K562 (cell line): ENCODE data around the gene ALOX12B. TPM values are rescaled to one million over a fixed set of nuclear protein-coding genes. Genes with fewer than 3 reads are reported as not detected.
"Not testable (repeated sequence)": the region's sequence is repeated elsewhere in the genome, so short reads cannot be mapped to it uniquely, and the experiment has no call there.

Experiments used
- ATAC-seq: fragments of 200-7000 bp; cut with Tn5 transposase; 3 replicates; pipeline ENCODE4 v1.9.1; 2020; ENCODE audit warnings: moderate library complexity
- BruUV-seq: library from RNA; stranded (reverse); fragments of 400-500 nt; replicated peaks from 2 replicates; lab custom pipeline; 2021; lab: Mats Ljungman, UMichigan
- CTCF ChIA-PET: fragments of 300-600 bp; formaldehyde crosslinking; extraction: SDS; loops from one replicate; lab custom pipeline; 2021; ENCODE audit warnings: low intra/inter-chr PET ratio; lab: Yijun Ruan, JAX
- POLR2A ChIA-PET: fragments of 300-600, 350-650 bp; sonication (Branson Sonifier 250); formaldehyde crosslinking; extraction: SDS; loops from one replicate; lab custom pipeline; 2021; ENCODE audit warnings: antibody characterized with exemption, inconsistent platforms; lab: Yijun Ruan, JAX
- DNase-seq, 4 experiments: peaks; one replicate each; pipeline versions ENCODE4 v3.0.0 to v3.0.0-alpha.2; 2011 to 2018; ENCODE audit warnings: low spot score in 3 of 4, mixed read lengths in 3 of 4; ENCODE audit errors: extremely low read depth in 1 of 4
- FAIRE-seq: peaks from 2 replicates; lab custom pipeline; 2011; peaks lifted over from hg19 to GRCh38; lab: Jason Lieb, UNC
- H2AFZ ChIP-seq: 2 replicates; pipeline ENCODE4 v1.6.0; 2011; ENCODE audit warnings: low read depth, low read length, control low read depth, inconsistent platforms
- H3K27ac ChIP-seq: fragments of 200-600 bp; 3 replicates; pipeline ENCODE4 v1.8.0; 2011; ENCODE audit warnings: low read depth, mild to moderate bottlenecking, control low read depth, inconsistent platforms, low read length, moderate library complexity, mixed read lengths; ENCODE audit errors: extremely low read depth
- H3K27me3 ChIP-seq, 2 experiments: fragments of 300-600 bp in 1 of 2; 2 replicates in 1 of 2; 3 replicates in 1 of 2; pipeline versions ENCODE4 v1.6.0 to v1.8.0; 2011; ENCODE audit warnings: inconsistent platforms in 2 of 2, low read length in 2 of 2, mild to moderate bottlenecking in 1 of 2, mixed read lengths in 1 of 2, moderate library complexity in 1 of 2; ENCODE audit not compliant: control insufficient read depth in 2 of 2, insufficient read depth in 2 of 2
- H3K36me3 ChIP-seq: fragments of 300-600 bp; 3 replicates; pipeline ENCODE4 v1.8.0; 2011; ENCODE audit warnings: mild to moderate bottlenecking, low read length, inconsistent platforms; ENCODE audit not compliant: control insufficient read depth, insufficient read depth
- H3K4me1 ChIP-seq, 2 experiments: fragments of 200-600 bp in 1 of 2; replicated peaks in 1 of 2; 2 replicates in 1 of 2; 3 replicates in 1 of 2; pipeline versions ENCODE4 v1.5.1 to v1.8.0; 2011; ENCODE audit warnings: inconsistent platforms in 2 of 2, low read length in 2 of 2, mild to moderate bottlenecking in 1 of 2, mixed read lengths in 1 of 2, moderate library complexity in 1 of 2; ENCODE audit not compliant: control insufficient read depth in 2 of 2, insufficient read depth in 2 of 2
- H3K4me2 ChIP-seq: 2 replicates; pipeline ENCODE4 v1.6.1; 2011; ENCODE audit warnings: low read length, control low read depth, inconsistent platforms, mixed read lengths; ENCODE audit not compliant: insufficient read depth
- H3K4me3 ChIP-seq: fragments of 200-600 bp; sonication (generic), shearing (Covaris generic); 2 replicates; pipeline ENCODE4 v1.5.1; 2016; ENCODE audit warnings: control low read depth, inconsistent platforms
- H3K79me2 ChIP-seq: fragments of 200-600 bp; 3 replicates; pipeline ENCODE4 v1.8.0; 2011; ENCODE audit warnings: low read length, inconsistent platforms; ENCODE audit not compliant: control insufficient read depth, insufficient read depth
- H3K9ac ChIP-seq, 2 experiments: 2 replicates each; pipeline versions ENCODE4 v1.6.0 to v1.6.1; 2011; ENCODE audit warnings: low read depth in 2 of 2, low read length in 2 of 2, control low read depth in 1 of 2, inconsistent platforms in 1 of 2, mild to moderate bottlenecking in 1 of 2, mixed read lengths in 1 of 2; ENCODE audit not compliant: insufficient read depth in 1 of 2
- H3K9me1 ChIP-seq: one replicate; pipeline ENCODE4 v1.6.0; 2011; ENCODE audit warnings: inconsistent platforms, mild to moderate bottlenecking, low read length, moderate library complexity; ENCODE audit not compliant: control insufficient read depth, insufficient read depth
- H3K9me3 ChIP-seq: replicated peaks from 2 replicates; pipeline ENCODE4 v1.5.1; 2011; ENCODE audit warnings: low read depth, low read length, inconsistent platforms; ENCODE audit not compliant: control insufficient read depth, insufficient read depth
- H4K20me1 ChIP-seq: replicated peaks from 2 replicates; pipeline ENCODE4 v1.6.1; 2011; ENCODE audit warnings: low read length, inconsistent platforms, mixed read lengths; ENCODE audit not compliant: control insufficient read depth, insufficient read depth
- MEIS2 ChIP-seq: fragments of 450-650 bp; IDR thresholded peaks from 2 replicates; pipeline ENCODE4 v1.6.1; 2014; ENCODE audit warnings: mild to moderate bottlenecking; ENCODE audit not compliant: partially characterized antibody
- WGBS: fragments of 100-300 bp; shearing (Covaris generic); methylation state at CpG from one replicate; pipeline ENCODE4 v1.1.6; 2016; ENCODE audit warnings: low coverage, mixed read lengths; ENCODE audit not compliant: insufficient coverage; ENCODE audit errors: missing lambda C conversion rate; 5-methylcytosine and 5-hydroxymethylcytosine counted together
- in situ Hi-C: fragments of 300-500 bp; cut with MboI; formaldehyde crosslinking; loops from 4 replicates; pipeline ENCODE4 v1.15.0; 2018; ENCODE audit warnings: inconsistent platforms, mixed read lengths
- intact Hi-C: fragments of 100-400 bp; cut with micrococcal nuclease; formaldehyde crosslinking; loops from 2 replicates; pipeline ENCODE4 v1.14.2; 2022
- polyA plus RNA-seq, 8 experiments: library from polyadenylated mRNA; depleted of rRNA in 4 of 8; stranded (reverse) in 5 of 8; unstranded in 3 of 8; fragments of >200 nt; fragmentation: Nextera tagmentation in 2 of 8; fragmentation: Illumina TruSeq in 1 of 8; extraction: Ambion mirVana in 2 of 8; extraction: Trizol in 1 of 8; gene quantifications; 2 replicates each; pipeline versions ENCODE4 v1.2.1 to v1.2.3, GENCODE V29; 2011 to 2014; ENCODE audit warnings: inconsistent platforms in 1 of 8, missing spikeins in 1 of 8
- total RNA-seq, 7 experiments: library from RNA; depleted of rRNA in 6 of 7; stranded (reverse); fragments of >200 nt in 6 of 7; fragmentation: Illumina TruSeq in 2 of 7; extraction: Trizol in 2 of 7; gene quantifications; 2 replicates each; pipeline versions ENCODE4 v1.2.1 to v1.2.3, GENCODE V29; 2011 to 2021; ENCODE audit warnings: low replicate concordance in 1 of 7
- TF ChIP-seq, protein P1 (sequence below), 2 experiments: IDR thresholded peaks in 1 of 2; conservative IDR thresholded peaks in 1 of 2; 2 replicates each; pipeline ENCODE4 v1.6.1; 2016; ENCODE audit warnings: low read depth in 2 of 2, mild to moderate bottlenecking in 1 of 2, missing compliant biosample characterization in 1 of 2, missing genetic modification characterization in 1 of 2, moderate library complexity in 1 of 2
- TF ChIP-seq, protein P2 (sequence below): fragments of 450-650 bp; IDR thresholded peaks from 2 replicates; pipeline ENCODE4 v1.6.1; 2016

The ALOX12B gene
- total and polyA plus RNA-seq, 9 of the 15 experiments (the other 6 are each of a cell fraction or from before 2014, with no cell fraction given), result not detected

DNA sequence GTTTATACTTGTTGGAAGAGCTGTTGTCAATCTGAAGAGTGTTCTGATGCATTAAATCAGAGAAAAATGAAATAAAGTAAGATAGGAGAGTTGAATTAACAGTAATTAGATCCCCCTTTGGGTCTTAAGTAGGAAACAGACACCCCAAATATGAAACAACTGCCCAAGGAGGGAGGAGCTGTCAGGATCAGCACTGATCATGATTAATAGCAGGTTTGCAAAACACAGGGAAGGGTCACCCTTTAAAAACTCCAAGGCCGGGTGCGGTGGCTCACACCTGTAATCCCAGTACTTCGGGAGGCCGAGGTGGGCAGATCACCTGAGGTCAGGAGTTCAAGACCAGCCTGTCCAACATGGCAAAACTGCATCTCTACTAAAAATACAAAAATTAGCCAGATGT lies 19.5 kb upstream of the ALOX12B start:
- CTCF ChIA-PET, result interaction anchor here (0.6 kb wide), 1 partner anchor 48 kb away, joined by 3 read pairs; no protein-coding TSS in a partner anchor

More for the DNA sequence above, 19.5 kb upstream of the ALOX12B start:
- in situ Hi-C loops, H2AFZ ChIP-seq, H3K9me3 ChIP-seq, H3K4me2 ChIP-seq, H4K20me1 ChIP-seq, POLR2A ChIA-PET, ATAC-seq, H3K9ac ChIP-seq, H3K9me1 ChIP-seq, DNase-seq, H3K79me2 ChIP-seq, H3K36me3 ChIP-seq, BruUV-seq, FAIRE-seq, H3K27me3 ChIP-seq, H3K27ac ChIP-seq, H3K4me3 ChIP-seq, intact Hi-C loops: not testable (repeated sequence)
- TF ChIP-seq, protein P1, sequence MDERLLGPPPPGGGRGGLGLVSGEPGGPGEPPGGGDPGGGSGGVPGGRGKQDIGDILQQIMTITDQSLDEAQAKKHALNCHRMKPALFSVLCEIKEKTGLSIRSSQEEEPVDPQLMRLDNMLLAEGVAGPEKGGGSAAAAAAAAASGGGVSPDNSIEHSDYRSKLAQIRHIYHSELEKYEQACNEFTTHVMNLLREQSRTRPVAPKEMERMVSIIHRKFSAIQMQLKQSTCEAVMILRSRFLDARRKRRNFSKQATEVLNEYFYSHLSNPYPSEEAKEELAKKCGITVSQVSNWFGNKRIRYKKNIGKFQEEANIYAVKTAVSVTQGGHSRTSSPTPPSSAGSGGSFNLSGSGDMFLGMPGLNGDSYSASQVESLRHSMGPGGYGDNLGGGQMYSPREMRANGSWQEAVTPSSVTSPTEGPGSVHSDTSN (CRISPR knock-in tag; IDR thresholded peaks at IDR 0.05; ENCODE audit: low read depth), result 0 out of 2 replicates have a peak, but pooled peaks have one; percentile 11
- TF ChIP-seq, protein P1 (tag; conservative IDR thresholded peaks at IDR 0.05; ENCODE audit: low read depth), result peak; percentile 39; the same call in 1 of the 2 replicates
- peak; percentile 85 for TF ChIP-seq MEIS2
- TF ChIP-seq, protein P2, sequence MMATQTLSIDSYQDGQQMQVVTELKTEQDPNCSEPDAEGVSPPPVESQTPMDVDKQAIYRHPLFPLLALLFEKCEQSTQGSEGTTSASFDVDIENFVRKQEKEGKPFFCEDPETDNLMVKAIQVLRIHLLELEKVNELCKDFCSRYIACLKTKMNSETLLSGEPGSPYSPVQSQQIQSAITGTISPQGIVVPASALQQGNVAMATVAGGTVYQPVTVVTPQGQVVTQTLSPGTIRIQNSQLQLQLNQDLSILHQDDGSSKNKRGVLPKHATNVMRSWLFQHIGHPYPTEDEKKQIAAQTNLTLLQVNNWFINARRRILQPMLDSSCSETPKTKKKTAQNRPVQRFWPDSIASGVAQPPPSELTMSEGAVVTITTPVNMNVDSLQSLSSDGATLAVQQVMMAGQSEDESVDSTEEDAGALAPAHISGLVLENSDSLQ, result peak; percentile 75
- WGBS, result 64% methylated on average over 4 of the region's 4 CpGs
- H3K4me1 ChIP-seq, result peaks cover 10 to 19% of the 10 kb centered on the region in 2 experiments; a peak in 4 of 5 replicates
